ENCODE data around the gene NLRC3.

Gene NLRC3

DNA sequence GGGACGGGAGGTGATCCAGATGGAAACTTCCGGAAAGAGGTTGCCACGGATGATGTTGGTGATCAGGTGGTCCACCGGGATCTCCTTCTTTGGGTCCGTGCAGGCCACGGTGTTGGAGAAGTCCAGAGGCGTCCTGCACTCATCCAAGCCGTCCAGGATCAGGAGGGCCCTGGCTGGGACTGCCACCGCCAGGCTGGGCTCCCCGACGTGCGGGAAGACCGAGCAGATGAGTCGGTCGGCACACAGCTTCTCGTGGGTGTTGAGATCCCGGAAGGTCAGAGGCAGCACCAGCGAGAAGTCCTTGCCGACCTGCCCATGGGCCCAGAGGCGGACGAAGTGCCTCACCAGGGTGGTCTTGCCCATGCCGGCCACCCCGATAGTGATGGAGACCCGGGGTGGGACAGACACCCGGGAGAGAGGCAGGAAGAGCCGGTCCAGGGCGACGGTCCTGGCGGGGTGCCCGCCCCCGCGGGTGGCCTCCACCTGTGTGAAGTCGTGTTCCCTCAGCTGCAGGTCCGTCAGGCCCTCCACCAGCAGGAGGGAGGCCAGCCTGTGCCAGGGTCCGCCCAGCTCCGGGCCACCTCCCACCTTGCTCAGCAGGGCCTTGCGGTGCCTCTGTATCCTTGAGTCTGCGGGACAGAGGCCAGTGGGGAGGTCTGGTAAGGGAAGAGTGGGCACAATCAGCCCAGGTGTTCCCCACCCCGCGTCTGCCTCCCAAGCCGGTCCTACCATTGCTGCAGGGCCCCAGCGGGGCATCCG lies 12.9 kb downstream of the NLRC3 start:
- no peak for TF ChIP-seq CTCF (IDR thresholded peaks at IDR 0.05)

- TF ChIP-seq CTCF (IDR thresholded peaks at IDR 0.05): no peak
Measured at GRCh38 chr16:3562914-3563480, 14.2 kb downstream of the NLRC3 start.

GRCh38 chr16:3561626-3562025 lies 15.6 kb downstream of the NLRC3 start:
- TF ChIP-seq CTCF (IDR thresholded peaks at IDR 0.05): no peak

DNA sequence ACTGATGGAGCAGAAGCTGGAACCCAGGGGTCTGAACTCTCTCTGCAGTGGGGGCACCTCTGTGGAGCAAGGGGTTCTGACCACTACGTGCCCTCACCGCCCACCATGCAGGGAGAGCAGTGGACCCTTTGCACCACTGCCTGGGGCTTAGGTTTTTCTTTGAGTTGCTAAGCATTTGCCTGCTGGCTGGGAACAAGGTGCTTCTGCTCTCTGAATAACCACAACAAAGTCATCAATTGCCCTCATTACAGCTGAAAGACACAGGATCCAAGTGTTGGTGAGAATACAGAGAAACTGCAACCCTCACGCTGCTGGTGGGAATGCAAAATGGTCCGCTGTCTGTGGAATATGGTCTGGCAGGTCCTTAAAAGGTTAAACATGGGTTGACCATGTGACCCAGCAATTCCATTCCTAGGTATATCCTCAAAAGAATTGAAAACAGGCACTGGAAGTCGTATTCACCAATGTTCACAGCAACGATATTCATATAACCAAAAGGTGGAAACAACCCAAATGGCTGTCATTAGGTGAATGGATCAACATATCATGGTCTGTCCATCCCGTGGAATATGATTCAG lies 22.8 kb downstream of the NLRC3 start:
- no peak for TF ChIP-seq CTCF (IDR thresholded peaks at IDR 0.05)

DNA sequence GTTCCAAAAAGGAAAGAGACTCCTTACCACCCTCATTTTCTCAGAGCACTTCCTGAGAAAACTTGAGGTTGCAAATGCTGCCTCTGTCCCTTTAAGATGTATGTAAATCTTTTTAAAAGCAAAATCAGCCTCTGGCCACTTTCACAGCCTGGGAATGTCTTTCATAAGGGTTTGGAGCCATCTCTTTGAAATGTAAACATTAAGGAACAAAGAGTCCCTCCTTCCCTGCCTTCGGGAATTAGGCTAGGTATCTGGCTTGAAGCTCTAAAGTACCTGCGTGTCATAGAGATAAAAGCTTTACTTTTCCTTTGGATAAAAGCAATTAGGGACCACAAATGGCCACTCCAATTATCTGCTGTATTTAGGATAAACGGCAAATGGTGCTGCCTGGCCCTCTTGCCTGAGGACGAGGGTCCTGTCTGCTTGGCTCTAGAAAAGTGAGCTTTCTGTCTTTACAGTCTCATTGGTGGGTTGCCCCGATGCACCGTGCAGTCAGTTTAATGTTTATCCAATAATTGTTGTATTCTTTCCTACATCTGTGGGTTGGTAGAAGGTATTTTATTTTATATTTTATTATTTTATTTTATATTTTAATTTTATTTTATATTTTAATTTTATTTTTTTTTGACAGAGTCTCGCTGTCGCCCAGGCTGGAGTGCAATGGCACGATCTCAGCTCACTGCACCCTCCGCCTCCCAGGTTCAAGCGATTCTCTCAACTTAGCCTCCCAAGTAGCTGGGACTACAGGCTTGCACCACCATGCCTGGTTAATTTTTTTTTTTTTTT lies 23.9 kb downstream of the NLRC3 start:
- TF ChIP-seq CTCF (IDR thresholded peaks at IDR 0.05): no peak

DNA sequence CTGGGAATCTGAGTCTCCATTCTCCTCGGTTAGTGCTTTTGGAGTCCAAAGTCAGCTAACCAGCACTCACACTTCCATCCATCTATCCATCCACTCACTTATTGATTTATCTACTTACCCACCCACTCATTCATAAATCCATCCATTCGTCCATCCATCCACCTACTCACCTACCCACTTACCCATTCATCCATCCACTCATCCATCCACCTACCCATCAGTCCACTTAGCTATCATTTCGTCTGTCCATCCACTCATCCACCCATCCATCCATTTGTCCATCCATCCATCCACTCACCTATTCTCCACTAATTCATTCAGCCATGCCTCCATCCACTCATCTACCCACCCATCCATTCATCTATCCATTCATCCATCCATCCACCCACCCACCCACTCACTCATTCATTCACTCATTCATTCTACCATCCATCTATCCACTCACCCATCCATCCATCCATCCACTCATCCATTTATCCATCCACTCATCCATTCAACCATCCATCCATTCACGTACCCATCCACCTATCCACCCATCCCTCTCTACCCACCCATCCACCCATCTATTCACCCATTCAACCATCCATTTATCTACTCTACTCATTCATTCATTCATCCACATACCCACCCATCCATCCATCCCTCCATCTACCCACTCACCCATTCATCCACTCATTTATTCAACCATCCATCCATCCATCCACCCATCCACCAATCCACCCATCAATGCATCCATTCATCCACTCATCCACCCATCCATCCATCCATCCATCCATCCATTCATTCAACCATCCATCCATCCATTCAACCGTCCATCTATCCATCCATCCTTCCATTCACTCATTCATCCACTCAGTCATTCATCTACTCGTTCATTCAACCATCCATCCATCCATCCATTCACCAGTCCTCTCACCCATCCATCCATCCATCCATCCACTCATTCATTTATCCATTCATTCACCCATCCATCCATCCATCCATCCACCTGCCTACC lies 26.1 kb downstream of the NLRC3 start:
- no peak for TF ChIP-seq CTCF (IDR thresholded peaks at IDR 0.05)
